Lung microvascular endothelial cell (primary cell): Measurements from ENCODE around the gene TOM1. TPM values are rescaled to one million over a fixed set of nuclear protein-coding genes. Genes with fewer than 3 reads are reported as not detected.

Experiments used
- DNase-seq, 2 donors: peaks; one replicate each; pipeline versions ENCODE4 v3.0.0 to v3.0.0-alpha.2; 2010; ENCODE audit warnings: low read depth in 2 of 2
- total RNA-seq: library from RNA; depleted of rRNA; stranded (reverse); fragments of >200 nt; gene quantifications from 2 replicates; pipeline ENCODE4 v1.2.1, GENCODE V29; 2014

The TOM1 gene
- total RNA-seq, 1 donor from 2014 or later: 27.2 TPM

DNA sequence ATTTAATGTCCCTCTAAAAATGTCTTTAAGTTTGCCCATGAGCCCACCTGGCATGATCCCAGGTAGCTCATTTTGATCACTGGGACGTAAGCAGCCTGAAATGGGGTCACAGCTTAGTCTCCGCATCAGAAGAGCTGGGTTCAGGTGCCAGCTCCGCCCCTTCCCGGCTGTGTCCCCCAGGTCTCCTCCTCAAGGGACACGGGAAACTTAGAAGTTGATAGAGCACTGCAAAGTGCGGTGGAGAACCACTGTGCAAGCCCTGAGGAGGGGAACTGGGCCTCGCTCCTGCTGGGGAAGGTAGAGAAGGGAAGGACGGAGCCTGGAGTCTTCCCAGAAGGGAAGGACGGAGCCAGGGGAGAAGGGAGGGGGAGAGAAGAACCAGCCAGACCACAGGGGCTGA, 7.7 kb downstream of the TOM1 start:
- no peak for DNase-seq

DNA sequence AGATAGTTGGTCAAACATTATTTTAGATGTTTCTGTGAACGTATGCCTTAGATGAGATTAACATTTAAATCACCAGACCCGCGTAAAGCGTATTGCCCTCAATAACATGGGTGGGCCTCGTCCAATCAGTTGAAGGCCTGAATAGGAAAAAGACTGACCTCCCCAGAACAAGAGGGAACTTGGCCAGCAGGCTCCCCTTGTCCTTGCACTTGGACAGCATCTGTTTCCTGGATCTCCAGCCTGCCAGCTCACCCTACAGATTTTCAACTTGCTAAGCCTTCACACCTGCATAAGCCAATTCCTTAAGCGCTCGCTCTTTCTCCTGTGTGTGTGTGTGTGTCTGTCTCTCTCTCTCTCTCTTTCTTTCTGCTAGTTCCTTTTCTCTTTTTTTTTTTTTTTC, 8.2 kb downstream of the TOM1 start:
- DNase-seq: peak in 1 of 2 donors; percentile 63

DNA sequence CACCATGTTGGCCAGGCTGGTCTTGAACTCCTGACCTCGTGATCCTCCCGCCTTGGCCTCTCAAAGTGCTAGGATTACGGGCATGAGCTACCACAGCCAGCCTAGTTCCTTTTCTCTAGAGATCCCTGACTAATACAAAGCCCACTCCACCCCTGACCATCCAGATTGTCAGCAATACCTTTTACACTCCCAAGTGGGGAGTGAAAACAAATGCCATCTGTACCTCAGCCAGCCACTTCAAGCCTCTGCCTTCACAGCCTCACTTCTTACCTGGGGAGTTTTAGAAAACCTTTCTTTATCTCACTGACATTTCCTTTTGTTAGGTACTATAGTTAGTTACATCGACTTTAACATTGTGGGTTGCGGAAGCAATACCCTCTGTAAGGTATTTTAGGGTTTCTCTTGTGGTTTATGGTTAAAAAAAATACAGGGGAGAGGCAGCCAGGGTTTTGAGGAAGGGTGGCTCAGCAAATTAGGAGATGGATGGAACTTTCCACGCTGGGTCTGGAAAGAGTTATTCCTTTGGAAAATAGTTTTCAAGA, 8.9 kb downstream of the TOM1 start:
- DNase-seq: no peak

DNA sequence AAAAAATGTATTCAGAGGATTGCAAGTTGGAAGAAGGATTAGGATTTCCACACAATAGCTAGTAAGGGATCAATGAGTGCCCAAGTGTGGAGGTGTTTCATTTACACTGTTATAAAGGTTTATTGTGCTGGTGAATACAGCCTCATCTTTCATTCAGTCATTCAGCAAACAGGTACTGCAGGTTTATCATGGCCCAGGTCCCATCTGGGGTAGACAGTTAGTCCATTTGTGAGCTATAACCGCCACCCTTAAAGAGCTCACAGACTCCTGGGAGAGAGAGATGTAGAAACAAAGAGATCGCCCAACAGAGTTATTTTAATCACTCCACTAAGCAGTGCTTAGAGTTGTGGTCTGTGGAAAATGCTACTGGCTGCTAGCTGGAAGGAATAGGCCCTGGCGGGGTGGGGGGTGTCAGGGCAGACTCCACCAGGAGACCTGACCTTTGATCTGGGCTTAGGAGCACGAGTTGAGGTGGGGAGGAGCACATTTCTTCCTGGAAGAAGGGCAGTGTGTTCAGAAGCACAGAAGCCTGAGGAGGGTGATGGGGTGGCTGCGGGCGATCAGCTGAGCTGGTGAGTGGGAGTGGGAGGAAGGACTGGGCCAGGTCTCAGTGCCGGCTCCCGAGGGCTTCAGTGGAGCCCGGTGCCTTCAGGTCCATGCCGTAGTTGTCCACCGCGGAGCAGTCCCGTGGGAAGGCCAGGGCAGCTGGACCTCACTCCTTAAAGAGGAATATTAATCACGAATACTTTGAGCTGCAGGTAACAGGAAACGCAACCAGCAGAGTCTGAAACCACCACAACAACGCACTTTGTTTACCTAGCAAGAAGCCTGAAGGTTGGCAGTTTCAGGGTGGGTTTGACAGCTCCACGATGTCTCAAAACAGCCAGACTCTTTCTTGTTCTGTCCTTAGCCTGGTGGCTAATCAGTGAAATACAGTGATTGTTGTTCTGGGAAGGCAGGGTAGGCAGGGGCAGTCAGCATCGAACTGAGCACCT, 11.2 kb downstream of the TOM1 start:
- DNase-seq: no peak

DNA sequence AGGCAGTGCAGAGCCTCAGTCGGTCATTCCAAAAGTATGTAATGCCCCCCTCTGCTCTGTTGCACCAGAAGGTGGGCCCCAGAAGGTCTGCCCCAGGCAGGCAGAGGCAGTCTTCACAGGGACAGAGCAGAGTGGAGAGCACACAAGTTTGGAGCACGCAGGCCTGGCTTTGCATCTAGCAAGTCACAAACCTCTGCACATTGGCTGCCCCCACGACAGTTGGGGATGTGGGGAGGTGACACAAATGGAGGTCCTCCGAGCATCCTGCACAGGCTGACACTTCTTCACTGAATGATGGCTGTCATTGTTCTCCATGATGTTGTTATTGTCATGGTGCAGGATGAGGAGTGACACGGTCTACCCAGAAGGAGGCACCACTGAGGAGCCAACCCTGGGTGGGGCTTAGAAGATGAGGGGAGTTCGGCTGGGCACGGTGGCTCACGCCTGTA, 11.9 kb downstream of the TOM1 start:
- DNase-seq: no peak

DNA sequence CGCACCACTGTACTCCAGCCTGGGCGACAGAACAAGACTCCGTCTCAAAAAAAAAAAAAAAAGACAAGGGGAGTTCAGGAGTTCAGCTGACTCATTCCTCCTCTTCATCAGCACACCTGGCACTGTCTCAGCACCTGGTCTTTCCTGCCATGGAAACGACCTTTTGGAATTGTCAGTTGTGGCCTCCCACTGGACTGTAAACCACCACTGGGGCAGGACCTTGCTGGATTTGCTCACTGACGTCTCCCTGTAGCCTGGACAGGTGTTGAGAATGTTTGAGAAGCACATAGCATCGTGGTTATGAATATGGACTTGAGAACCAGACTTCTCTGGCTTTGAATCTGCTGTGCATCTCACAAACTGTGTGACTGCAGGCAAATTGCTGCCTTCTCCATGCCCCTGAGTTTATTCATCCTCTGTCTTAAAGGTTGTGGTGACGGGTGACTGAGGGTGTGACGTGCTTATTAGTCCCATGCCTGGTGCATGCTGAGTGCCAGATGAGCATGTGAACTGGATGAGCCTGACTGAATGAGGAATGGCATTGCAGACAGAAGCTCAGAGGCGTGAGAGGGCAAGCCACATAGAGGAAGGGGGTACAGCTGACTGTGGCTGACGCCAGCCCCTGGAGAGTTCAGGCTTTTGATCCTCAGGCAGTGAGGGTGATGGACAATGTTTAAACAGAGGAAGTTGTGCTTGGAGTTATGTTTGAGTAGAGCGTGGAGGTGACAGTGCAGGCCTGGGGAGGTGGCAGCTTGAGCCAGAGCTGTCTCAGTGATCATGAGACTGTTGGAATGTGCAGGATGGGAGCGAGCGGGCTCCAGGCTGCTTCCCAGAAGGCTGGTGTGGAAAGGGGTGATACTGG, 12.7 kb downstream of the TOM1 start:
- DNase-seq: peak; percentile 66 to 76

DNA sequence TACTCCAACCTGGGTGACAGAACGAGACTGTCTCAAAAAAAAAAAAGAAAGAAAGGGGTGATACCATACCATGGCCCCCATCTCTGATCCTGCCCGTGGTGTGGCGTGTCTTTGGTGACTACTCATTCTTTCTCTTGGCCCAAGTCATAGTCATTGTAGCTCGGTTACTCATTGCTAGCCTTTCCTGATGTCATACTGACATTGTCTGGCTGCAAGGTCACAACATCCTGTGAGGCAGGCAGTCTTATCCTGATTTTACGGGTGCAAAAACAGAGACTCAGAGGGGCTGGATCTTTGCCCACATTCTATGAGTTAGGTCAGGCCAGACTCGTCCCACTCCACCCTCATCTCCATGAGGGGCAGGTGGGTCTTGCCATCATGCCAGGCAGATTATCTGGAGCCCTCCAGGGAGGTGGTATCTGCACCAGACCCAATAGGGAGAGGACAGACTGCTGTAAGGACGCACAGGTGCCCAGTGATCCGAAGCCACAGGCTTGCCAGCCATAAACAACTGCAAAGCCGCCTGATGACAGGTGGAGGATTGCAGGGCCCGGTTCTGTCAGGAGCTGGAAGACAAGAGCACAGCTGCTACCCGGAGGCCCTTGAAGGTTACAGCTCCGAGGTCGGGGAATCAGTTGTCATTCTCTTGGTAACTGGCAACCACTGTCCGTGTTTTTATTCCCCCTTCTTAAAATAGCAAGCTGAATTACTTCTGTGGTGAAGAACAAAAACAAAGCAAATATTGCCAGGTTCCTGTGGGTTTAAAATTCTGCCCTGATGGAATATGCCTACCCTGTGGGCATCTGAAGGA, 13.8 kb downstream of the TOM1 start:
- peak; percentile 93 to 96 for DNase-seq

DNA sequence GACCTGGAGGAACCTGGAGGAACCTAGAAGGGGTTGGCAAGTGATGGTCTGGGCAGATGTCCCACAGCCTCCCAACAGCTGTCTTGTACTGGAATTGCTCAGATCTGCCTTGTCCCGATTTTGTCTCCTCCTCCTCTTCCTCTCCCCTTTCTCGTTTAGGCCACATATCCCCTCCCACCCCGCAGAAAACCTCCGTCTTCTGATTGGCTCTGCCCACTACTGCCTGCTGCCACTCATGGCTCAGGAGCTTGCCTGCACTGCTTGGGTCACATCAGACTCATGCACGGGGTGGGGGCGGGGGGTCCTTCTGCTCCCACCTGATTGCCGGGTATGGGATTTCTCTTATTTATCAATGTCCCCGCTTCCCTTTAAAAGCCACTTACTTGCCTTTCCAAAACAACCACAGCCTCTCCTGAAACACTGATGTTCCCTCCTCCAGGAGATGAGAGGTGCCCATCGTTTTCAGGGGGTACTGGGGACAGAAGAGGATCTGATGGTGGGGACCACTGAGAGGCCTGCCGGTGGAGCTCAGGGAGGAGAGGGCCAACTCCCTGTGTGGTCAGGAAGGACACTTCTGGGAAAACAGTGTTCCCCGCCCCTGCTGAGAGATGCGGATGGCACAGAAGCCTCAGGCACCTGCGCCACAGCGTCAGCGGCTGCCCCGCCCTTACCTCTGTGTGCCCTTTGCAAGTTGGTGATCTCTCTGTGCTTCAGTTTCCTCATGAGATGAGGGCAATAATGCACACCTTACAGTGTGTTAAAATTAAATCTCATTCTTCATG, 14.7 kb downstream of the TOM1 start:
- DNase-seq: peak in 1 of 2 donors; percentile 46

DNA sequence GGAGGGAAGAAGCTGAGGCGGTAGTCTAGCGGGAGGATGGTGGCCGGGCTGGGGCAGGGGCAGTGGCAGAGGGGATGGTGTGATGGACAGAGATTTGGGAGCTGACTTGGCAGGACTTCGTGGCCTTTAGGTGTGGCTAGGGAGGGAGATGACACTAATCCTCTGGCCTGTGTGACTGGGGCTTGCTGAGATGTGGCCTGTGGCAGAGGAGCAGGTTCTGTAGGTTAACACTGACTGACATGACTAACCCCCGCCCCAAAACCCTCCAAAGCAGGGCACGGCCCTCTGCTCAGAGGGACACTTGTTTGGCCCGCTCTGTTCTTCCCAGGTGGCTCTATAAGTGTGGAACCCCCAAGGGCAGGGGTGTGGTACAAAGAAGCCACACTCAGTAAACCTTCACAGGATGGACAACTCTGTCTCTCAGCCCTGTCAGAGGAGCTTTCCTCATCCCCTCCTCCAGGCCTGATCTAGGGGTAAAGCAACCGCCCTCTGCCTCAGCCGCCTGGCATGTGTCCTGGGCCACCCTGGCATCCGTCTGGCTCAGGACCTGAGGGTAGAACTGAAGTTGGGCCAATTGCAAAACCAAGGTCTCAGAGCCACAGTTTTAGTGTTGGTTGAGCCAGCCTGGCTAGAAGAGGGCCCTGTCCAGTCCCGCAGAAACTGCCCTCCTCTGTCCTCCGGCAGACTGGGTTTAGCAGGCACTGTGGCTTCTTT, 15.6 kb downstream of the TOM1 start:
- no peak for DNase-seq

DNA sequence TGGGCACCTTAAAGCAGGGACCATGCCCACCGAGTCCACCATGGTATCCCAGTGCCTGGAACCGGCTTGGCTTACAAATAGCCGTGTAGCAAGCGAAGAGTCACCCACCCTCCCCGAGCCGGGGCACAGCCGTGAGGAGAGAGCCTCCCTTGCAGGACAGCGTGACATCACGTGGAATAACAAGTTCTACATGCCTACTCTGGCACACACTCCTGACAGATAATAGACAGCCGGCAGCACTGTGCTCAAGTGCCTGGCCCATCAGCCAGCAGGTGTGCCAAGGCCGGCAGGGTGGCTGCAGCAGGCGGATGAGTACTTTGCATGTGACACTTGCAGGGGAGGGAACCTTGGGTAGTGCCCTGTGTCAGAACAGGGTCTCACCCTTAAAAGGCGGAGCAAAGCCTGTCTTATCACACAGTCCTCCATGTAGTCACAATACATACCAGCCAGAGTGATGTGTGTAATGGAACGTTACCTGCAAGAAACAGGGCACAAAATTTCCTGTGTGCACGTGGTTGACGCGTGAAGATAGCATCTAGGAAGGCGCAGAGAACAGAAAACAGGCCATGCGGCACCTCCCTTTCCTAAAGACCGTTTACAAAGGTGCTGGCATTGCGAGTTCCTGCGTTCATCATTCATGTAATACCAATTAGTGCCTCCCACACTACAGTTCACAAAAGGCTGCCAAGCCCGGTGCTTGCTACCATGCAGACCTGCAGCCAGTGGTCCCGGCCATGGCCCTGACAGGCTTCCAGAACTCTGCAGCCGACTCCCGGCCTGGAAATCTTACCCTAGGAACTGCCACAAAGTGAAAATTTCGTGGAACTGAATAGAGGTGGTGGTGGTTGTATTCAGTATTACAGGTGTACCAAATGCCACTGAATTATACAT, 16.4 kb downstream of the TOM1 start:
- no peak for DNase-seq

DNA sequence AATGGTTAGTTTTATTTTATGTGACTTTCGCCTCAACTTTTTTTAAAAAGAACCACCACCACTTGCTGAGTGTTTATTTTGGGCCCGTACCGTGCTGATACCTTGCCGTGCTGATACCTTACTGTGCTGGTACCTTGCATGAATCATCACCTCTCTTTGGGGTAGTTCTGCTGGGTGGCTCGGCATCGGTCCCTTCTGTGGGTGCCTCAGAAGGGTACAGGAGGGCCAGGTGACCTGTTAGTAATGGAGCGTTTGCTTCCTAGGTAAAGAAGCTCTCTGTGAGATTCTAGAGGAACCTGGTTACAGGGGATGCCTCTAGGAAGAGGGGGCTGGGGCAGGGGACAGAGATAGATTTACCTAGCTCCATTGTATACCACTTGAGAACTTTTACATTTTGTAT, 17.1 kb downstream of the TOM1 start:
- no peak for DNase-seq

DNA sequence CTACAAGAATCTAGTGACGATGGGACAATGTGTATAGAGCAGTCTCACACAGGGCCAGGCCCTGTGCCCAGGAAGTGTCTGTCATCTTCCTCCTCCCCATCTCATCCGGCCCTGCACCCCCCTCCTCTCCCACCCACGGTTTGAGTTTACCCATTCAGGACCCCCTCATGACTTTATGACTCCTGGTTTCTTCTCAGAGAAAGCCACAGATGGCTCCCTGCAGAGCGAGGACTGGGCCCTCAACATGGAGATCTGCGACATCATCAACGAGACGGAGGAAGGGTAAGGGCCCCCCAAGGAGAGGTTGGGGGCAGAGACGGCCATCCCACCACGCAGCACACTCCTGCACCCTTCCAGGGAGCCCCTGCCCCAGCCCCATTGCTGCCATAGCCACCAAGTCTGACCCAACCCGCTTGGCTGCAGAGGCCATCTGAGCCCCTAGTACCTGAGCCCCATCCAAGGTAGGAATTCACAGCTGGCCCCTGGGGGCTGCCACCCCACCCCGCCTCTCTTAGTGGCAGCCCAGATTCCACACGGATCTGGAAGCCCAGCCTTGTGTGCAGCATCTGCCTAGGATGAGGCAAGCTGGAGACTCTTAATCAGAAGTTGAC, 18.1 kb downstream of the TOM1 start:
- no peak for DNase-seq

DNA sequence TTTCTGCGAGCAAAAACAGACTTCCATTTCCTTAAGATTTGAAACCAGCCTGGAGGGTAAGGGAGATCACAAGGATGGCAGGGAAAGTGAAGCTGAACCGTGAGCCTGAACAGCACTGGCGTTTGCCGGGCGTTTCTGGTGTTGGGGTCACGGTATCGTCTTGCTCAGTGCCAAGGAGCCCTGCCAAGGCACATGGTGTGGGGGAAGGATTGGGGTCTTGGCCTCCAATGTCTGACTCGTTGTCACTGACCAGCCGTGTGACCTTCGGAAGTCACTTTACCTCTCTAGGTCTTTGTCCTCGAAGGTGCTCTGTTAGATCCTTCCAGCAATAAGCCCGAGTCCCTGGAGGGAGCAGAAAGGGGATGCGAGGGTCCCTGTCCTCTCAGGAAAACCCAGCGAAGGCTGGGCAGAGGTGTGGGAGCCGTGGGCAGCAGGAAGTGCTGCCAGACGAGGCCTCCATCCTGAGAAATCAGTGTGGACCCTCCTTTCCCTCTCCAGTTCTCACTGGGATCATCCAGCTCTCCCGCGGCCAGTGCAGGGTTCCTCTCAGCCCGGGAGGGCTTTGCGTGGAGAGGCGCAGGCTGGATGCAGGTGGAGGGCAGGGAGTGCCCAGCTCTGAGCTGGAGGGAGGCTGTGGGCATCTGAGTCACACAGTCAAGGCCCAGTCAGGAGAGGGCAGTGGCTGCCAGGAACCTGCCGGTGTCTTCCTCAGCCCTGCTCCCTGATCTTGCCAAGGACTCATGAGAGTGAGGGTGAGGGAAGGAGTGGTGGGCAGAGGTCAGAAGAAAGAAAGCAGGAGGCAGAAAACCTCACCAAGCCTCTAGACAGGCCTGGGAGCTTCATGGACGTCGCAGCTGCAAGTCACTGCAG, 18.9 kb downstream of the TOM1 start:
- DNase-seq: no peak

DNA sequence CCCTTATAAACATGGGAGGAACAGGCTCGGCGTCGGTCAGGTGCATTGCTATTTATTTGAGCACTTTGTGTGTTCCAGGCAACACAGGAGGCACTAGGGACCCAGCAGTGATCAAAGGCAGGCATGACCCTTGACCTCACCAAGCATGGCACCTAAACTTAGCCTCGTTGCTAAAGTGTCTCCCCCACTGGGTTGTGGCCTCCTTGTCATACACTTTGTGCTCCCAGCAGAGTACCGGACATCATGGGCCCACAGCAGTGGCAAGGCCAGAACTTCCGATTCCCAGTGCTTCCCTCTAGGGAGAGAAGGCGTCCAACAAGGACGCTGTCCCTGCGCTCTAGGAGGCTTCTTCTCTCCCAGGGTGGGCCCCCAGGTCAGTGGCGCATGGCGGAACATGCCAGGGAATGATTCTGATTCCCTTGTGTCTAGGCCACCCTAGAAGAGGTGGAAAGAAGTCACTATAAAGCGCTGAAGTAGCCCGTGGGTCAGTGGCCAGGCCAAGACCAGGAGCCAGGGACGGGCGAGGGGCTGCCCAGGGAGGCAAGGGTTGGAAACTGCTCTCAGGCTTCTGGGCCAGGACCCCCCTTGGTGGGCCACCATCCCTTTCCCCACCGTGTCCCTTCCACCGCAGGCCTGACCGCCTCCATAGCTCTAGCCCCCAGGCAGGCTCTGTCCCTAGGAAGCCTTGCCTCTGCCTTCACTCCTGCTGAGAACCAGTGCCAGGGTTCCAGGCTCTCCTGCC, 19.7 kb downstream of the TOM1 start:
- no peak for DNase-seq

DNA sequence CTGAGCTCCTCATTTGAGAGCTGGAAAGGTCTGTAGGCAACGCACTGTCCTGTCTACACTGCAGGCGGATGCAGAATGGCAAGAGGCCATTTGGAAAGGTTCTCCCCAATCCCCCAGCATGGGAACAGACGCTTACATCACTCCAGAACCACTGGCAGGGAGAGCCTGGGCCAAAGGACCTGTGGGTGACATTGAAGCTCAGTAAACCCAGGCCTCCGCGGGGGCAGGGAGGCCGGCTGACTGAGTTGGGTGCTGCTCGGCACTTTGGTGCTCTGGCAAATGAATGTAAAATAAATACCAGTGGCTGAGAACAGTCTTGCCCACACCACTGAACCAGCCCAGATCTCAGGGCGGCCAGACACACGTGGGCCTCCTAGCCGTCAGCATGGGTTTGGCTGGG, 22.4 kb downstream of the TOM1 start:
- no peak for DNase-seq

DNA sequence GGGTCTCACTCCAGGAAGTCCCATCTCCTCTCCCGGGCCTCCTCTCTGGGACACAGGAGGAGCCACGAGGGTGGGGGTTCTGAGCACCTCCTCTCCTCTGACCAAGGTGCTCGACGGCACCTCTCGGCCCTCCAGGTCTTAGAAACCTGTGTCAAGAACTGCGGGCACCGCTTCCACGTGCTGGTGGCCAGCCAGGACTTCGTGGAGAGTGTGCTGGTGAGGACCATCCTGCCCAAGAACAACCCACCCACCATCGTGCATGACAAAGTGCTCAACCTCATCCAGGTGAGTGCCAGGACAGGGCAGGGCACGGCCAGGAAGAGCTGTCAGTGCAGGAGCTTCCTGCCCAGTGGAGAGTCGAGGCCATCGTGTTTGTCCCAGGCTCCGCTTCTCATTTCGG, 23.2 kb downstream of the TOM1 start:
- DNase-seq: no peak

DNA sequence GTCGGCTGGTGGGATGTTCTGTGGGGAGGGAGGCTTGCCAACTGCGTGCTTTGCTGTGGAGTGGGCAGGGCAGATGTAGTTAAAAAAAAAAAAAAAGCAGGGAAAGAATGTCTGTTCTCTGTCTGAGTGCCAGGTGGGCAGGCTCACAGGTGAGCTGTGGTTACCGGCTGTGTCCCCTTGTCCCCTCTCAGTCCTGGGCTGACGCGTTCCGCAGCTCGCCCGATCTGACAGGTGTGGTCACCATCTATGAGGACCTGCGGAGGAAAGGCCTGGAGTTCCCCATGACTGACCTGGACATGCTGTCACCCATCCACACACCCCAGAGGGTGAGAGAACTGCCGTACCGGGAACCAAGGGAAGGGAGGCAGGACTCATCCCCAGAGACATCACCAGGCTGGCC, 23.6 kb downstream of the TOM1 start:
- no peak for DNase-seq
